ENCODE results near the gene NUBPL.

DNA sequence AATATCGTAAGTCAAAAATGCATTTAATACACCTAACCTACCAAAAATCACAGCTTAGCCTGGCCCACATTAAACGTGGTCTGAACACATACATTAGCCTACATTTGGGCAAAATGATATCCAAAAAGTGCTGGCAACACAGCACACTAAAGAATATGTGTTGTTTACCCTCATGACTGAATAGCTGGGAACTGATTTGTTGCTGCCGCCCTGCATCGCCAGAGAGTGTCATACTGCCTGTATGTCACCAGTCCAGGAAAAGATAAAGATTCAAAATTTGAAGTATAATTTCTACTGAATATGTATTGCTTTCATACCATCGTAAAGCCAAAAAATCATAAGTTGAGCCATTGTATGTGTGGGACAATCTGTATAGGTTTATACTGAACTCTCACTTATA is 157.8 kb downstream of the NUBPL start:
- no peak for TF ChIP-seq YY1 (IDR thresholded peaks at IDR 0.05; ENCODE audit: insufficient read depth, insufficient read length)
- TF ChIP-seq SUZ12 (IDR thresholded peaks at IDR 0.05; ENCODE audit: extremely low read depth, insufficient read depth, insufficient read length): no peak
